Fibroblast of lung (primary cell): ENCODE data around the gene C1orf52.

Experiments
- CTCF ChIP-seq, 2 donors: IDR thresholded peaks in 1 of 2; conservative IDR thresholded peaks in 1 of 2; 1 replicate in 1 of 2; 2 replicates in 1 of 2; pipeline ENCODE4 v1.5.1; 2011 to 2012; ENCODE audit warnings: low read length in 2 of 2, control low read depth in 1 of 2, inconsistent platforms in 1 of 2, low read depth in 1 of 2, mild to moderate bottlenecking in 1 of 2
- EZH2 ChIP-seq: IDR thresholded peaks from 2 replicates; pipeline ENCODE4 v1.5.1; 2012; ENCODE audit warnings: low read length, control low read depth, mild to moderate bottlenecking; ENCODE audit errors: missing control alignments

GRCh38 chr1:85240643-85241042 lies 18.8 kb downstream of the C1orf52 start:
- no peak for TF ChIP-seq CTCF (conservative IDR thresholded peaks at IDR 0.05 in 1 of 2, IDR thresholded peaks at IDR 0.05 in 1 of 2; ENCODE audit: low read depth in 1 of 2, low read length in 2 of 2)
- TF ChIP-seq EZH2, result no peak
